ENCODE data around the gene SAMD4A. TPM values are rescaled to one million over a fixed set of nuclear protein-coding genes. Genes with fewer than 3 reads are reported as not detected.

The SAMD4A gene
- polyA plus RNA-seq, 3 donors: 3.2 to 8.6 (median 4.2) TPM

DNA sequence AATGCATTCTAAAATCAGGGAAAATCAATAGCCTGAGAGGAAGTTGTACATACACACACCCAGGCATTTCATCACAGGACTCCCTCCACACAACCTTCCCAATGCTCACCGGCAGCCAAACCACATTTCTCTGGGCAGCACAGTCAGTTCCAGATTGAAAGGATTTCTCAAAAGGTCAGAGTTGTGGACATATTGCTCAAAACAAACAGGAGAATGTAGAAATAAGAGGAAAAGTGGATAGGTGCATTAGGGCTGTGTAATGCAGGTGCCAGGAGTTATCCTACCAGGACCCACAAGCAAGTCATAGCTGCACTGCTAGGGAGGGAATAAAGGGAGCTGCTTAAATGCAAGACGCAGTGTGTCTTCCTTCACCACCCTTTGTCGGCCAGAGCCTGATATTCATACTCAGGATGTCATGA is 272.8 kb downstream of the SAMD4A start:
- Histone ChIP-seq H3K4me1 (ENCODE audit: control insufficient read depth in 1 of 2, insufficient read depth in 2 of 2, low read length in 2 of 2) (no peaks in the 10 kb centered on the region), H3K4me3 (replicated peaks in 1 of 3; ENCODE audit: low read depth in 2 of 3, low read length in 3 of 3) (no peak overlapping the region), H4K20me1 (ENCODE audit: insufficient read depth, low read length) (peaks cover 28% of the 10 kb centered on the region), H3K27ac (ENCODE audit: low read depth in 1 of 2, low read length in 2 of 2) (no peak overlapping the region), H2AFZ (ENCODE audit: insufficient read depth, low read depth, low read length, poor library complexity, severe bottlenecking) (no peak overlapping the region), H3K27me3 (ENCODE audit: control insufficient read depth in 2 of 2, insufficient read depth in 2 of 2, low read length in 2 of 2) (no peaks in the 10 kb centered on the region), H3K36me3 (replicated peaks in 1 of 2; ENCODE audit: control insufficient read depth in 1 of 2, insufficient read depth in 2 of 2, low read length in 2 of 2) (peaks cover 26 to 58% of the 10 kb centered on the region in 2 donors), H3K79me2 (ENCODE audit: insufficient read depth, low read length) (no peaks in the 10 kb centered on the region), H3K9ac (ENCODE audit: insufficient read depth, low read length, poor library complexity, severe bottlenecking) (no peak overlapping the region), H3K4me2 (replicated peaks; ENCODE audit: extremely low read depth, low read length, poor library complexity, severe bottlenecking) (no peak overlapping the region), H3K9me3 (replicated peaks in 1 of 2; ENCODE audit: control insufficient read depth in 1 of 2, insufficient read depth in 1 of 2, low read length in 2 of 2) (no peaks in the 10 kb centered on the region)
- no peak overlapping the region for H3K4me3 Mint-ChIP-seq
- TF ChIP-seq CTCF (IDR thresholded peaks at IDR 0.05): no peak
- H3K27me3 Mint-ChIP-seq (ENCODE audit: low read depth in 3 of 3): no peaks in the 10 kb centered on the region
- peaks cover 57 to 65% of the 10 kb centered on the region in 2 donors for H3K36me3 Mint-ChIP-seq
- no peak for DNase-seq
- peaks cover 9% of the 10 kb centered on the region for H3K4me1 Mint-ChIP-seq
- intact Hi-C loops (cut with micrococcal nuclease): no loop called here
- peak overlapping the region in 2 of 7 donors; percentile 59 to 78 for H3K27ac Mint-ChIP-seq
- WGBS (ENCODE audit: insufficient coverage): no CpG with 5 or more reads among the region's 3 CpGs
- peaks cover 0 to 2% (median 0%) of the 10 kb centered on the region in 7 donors for H3K9me3 Mint-ChIP-seq

- Histone ChIP-seq H3K79me2 (ENCODE audit: insufficient read depth, low read length) (no peaks in the 10 kb centered on the region), H3K9me3 (replicated peaks in 1 of 2; ENCODE audit: control insufficient read depth in 1 of 2, insufficient read depth in 1 of 2, low read length in 2 of 2) (no peaks in the 10 kb centered on the region), H3K4me2 (replicated peaks; ENCODE audit: extremely low read depth, low read length, poor library complexity, severe bottlenecking) (no peak overlapping the region), H3K4me3 (replicated peaks in 1 of 3; ENCODE audit: low read depth in 2 of 3, low read length in 3 of 3) (no peak overlapping the region), H3K36me3 (replicated peaks in 1 of 2; ENCODE audit: control insufficient read depth in 1 of 2, insufficient read depth in 2 of 2, low read length in 2 of 2) (peaks cover 30 to 64% of the 10 kb centered on the region in 2 donors), H3K27me3 (ENCODE audit: control insufficient read depth in 2 of 2, insufficient read depth in 2 of 2, low read length in 2 of 2) (no peaks in the 10 kb centered on the region), H4K20me1 (ENCODE audit: insufficient read depth, low read length) (peaks cover 30% of the 10 kb centered on the region), H3K27ac (ENCODE audit: low read depth in 1 of 2, low read length in 2 of 2) (no peak overlapping the region), H2AFZ (ENCODE audit: insufficient read depth, low read depth, low read length, poor library complexity, severe bottlenecking) (no peak overlapping the region), H3K9ac (ENCODE audit: insufficient read depth, low read length, poor library complexity, severe bottlenecking) (no peak overlapping the region), H3K4me1 (ENCODE audit: control insufficient read depth in 1 of 2, insufficient read depth in 2 of 2, low read length in 2 of 2) (no peaks in the 10 kb centered on the region)
- H3K36me3 Mint-ChIP-seq: peaks cover 58 to 71% of the 10 kb centered on the region in 2 donors
- H3K27me3 Mint-ChIP-seq (ENCODE audit: low read depth in 3 of 3): no peaks in the 10 kb centered on the region
- WGBS (ENCODE audit: insufficient coverage): no CpG with 5 or more reads among the region's 3 CpGs
- intact Hi-C loops (cut with micrococcal nuclease): no loop called here
- H3K4me3 Mint-ChIP-seq: no peak overlapping the region
- H3K27ac Mint-ChIP-seq: no peak overlapping the region
- TF ChIP-seq CTCF (IDR thresholded peaks at IDR 0.05): no peak
- H3K9me3 Mint-ChIP-seq: peaks cover 0 to 2% (median 0%) of the 10 kb centered on the region in 7 donors
- H3K4me1 Mint-ChIP-seq: peaks cover 9% of the 10 kb centered on the region
- DNase-seq: no peak
These were observed 273.4 kb downstream of the SAMD4A start for GRCh38 chr14:54840336-54840735.
